Mucosa of gallbladder (tissue), 1 donor: ENCODE measurements around the gene JUND. TPM values are rescaled to one million over a fixed set of nuclear protein-coding genes. Genes with fewer than 3 reads are reported as not detected.

Experiments used
- DNase-seq: peaks from one replicate; pipeline ENCODE4 v3.0.0-alpha.2; 2020; ENCODE audit warnings: low spot score
- total RNA-seq: library from RNA; stranded (reverse); gene quantifications from one replicate; pipeline ENCODE4 v1.2.1, GENCODE V29; 2021
- donor health status: DM: no; HTN: no; CAD: no.

Gene JUND
- total RNA-seq, 1 donor from 2014 or later = 303 TPM

DNA sequence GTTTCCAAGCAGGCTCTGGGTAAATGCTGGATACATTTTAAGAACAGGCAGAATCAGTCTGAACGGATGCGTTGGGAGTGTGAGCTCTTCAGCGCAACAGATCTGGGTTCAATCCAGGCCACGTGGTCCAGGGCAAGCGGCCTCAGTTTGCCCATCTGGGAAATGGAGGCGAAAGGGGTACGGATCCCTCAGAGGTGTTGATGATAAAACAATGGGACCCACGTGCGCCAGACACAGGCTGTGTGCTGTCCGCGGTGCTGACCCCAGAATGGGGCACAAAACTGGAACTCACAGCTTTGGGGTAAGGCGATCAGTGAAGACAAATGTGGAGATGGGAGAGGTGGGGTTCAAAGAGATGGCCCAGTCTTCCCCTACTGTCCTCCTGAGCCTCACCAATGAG is 42.1 kb downstream of the JUND start:
- DNase-seq = no peak

DNA sequence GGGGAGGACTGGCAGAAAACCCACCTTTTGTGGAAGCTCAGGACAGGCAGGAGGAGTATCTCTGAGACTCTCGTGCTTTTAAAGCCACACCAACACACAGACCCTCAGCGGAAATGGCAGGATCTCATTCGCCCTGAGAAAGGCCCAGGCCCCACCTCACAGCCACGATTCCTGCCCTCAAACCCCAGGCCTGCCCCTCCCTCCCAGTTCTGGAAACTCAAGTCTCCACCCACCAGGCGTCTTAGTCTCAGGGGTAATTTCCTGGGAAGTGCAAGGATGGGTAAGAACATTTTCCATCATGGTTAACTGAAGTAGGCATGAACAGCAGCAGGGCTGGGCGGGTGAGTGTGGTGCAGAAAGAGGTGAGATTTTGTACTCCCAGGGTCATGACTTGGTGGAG is 47.2 kb downstream of the JUND start:
- no peak for DNase-seq

DNA sequence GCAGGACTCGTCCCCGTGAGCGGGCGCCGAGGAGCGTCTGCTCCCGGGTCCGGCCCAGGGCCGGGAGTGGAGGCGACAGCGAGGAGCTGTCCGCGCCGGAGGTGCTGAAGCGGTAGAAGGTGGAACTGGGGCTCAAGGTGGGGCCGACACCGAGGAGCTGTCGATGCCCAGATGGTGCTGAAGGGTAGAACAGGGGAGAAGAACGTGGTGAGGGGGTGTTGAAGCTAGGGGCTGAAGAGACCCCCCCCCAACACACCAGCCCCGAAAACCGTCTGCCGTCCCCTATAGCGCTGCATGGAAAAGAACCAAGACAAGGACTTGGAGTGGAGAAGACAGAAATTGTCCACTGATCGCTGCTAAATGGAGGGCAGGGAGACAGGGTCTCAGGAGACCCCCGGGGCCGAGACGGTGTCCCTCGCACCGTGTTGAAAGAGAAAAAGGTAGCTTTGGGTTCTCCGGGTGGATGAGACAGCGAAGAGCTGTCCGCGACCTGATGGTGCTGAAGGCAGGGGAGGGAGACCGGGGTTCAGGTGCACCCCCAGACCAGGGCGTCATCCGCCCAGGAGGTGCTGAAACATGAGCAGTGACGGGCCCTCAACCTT is 48.1 kb downstream of the JUND start:
- DNase-seq = peak; percentile 50

DNA sequence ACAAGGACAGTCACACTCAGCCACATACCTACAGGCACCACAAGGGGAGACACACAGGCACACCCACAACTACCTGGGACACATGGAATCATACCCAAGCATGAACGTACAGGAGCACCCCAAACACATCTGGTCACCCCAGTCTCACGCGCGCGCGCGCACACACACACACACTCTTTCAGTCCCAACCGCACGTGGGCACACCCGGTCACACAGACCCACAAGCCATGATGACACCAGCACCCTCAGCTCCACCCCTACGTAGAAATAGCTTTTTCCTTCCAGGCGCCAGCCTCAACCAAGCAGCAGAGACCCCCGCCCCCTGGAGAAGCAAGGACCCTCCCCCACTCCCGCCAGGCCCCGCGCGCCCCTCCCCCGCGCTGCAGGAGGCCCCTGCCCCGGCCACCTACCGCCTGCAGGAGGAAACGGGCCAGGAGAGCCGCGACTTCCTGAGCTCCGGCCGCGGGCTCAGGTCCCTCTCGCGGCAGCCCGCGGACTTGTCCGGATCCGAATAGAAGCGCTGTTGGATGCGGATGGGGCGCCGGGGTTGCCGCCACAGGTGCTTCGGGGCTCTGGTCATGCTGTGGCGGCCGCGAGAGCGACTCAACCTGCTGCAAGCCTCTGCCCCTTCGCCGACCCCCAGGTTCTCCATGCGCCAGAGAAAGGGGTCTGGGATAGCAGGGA is 48.7 kb downstream of the JUND start:
- no peak for DNase-seq

DNA sequence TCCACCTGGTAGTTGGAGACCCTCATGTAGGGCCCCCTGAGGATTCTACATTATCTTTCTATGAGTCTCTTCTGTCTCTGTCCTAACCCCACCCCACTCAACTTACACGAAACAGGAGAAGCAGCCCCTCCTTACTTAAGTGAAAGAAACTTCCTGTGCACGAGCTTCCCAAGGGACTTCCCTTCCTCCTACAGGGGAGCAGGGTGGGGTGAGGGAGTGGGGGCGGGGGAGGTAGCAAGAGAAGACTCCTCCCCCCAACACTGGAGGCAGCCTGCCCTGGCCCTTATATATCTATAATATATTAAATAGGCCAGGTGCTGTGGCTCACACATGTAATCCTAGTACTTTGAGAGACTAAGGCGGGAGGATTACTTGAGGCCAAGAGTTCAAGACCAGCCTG is 49.6 kb downstream of the JUND start:
- DNase-seq = no peak

DNA sequence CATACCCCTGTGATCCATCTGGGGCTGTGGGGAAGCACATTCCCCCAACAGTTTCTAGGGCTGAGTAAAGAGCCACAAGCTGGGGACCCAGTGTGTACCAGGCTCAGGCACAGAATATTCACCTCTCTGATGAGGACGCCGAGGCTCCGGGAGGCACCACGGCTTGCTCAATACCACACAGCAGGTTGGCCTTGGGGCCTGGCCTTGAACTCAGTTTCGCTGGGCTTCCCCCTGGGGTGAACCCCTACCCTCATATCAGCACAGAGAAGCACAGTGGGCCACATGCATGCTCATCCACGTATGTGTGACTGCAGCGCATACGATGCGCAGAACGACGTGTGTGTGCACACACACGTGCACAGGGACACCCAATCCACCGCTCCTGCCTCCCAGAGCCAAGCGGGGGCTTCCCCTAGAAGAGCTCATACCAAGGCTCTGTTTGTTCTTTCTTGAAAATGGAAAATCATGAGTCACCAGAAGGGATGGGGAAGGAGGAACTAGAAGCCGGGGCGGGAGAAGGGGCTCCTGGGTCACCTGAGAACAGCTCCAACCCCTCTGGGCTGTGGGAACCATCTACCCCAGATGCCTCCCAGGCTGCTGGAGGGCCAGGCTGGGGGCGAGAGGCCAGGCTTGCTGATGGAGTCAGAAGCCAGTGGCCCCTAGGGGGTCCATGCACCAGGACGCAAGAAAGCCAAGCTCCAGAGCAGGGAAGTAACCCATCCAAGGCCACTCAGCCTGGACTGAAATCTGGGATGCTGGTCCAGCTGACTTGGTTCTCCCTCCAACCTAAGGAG is 50.3 kb downstream of the JUND start:
- DNase-seq = no peak

DNA sequence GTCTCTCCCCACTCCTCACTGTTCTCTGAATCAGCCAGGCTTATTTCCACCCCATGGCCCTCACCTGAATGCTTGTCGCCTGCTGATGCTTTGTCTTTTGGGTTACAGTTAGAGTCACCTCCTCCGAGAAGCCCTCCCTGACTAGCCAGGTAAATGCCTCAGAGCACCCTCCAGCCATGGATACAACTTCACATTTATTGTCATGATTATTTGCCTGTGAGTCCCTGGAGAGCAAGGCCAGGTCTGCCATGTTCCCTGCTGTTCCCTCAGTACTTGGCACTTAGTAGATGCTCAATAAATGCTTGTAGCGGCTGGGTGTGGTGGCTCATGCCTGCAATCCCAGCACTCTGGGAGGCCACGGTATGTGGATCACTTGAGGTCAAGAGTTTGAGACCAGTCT is 51.5 kb downstream of the JUND start:
- DNase-seq = no peak

Other genes with a start within 250 kb of the JUND start
- gene IL12RB1, start 194.7 kb downstream of the JUND start, total RNA-seq = 3.1 TPM
- gene MAST3, start 183.8 kb downstream of the JUND start, total RNA-seq = 24.5 TPM
- 74.2 TPM for gene PIK3R2, start 128.5 kb downstream of the JUND start, total RNA-seq
- gene IFI30, start 107.8 kb downstream of the JUND start, total RNA-seq = 44.7 TPM
- gene MPV17L2, start 88.4 kb downstream of the JUND start, total RNA-seq = 9.3 TPM
- 5.5 TPM for gene RAB3A, start 77.6 kb downstream of the JUND start, total RNA-seq
- gene PDE4C, start 55.2 kb downstream of the JUND start, total RNA-seq = 2.1 TPM
- gene IQCN, start 7.2 kb downstream of the JUND start, total RNA-seq = 2.9 TPM
- gene LSM4, start 41.5 kb upstream of the JUND start, total RNA-seq = 92.9 TPM
- 56.6 TPM for gene PGPEP1, start 59.0 kb upstream of the JUND start, total RNA-seq
- 76.0 TPM for gene GDF15, start 104.5 kb upstream of the JUND start, total RNA-seq
- 7.8 TPM for gene LRRC25, start 116.0 kb upstream of the JUND start, total RNA-seq
- gene SSBP4, start 137.8 kb upstream of the JUND start, total RNA-seq = 68.1 TPM
- 37.1 TPM for gene ISYNA1, start 156.5 kb upstream of the JUND start, total RNA-seq
- gene ELL, start 240.4 kb upstream of the JUND start, total RNA-seq = 20.1 TPM